GM18907 (cell line): ENCODE results near the gene MVB12B.

Experiments used
- ATAC-seq: cut with Tn5 transposase; IDR thresholded peaks from one replicate; pipeline ENCODE4 v1.9.1; 2021; ENCODE audit warnings: mild to moderate bottlenecking, moderate library complexity; ENCODE audit not compliant: unreplicated experiment

The MVB12B gene

GRCh38 chr9:126357074-126357473, 30.4 kb downstream of the MVB12B start:
- no peak for ATAC-seq

GRCh38 chr9:126360073-126360472, 33.4 kb downstream of the MVB12B start:
- no peak for ATAC-seq

GRCh38 chr9:126361810-126362238, 35.2 kb downstream of the MVB12B start:
- ATAC-seq = no peak

DNA sequence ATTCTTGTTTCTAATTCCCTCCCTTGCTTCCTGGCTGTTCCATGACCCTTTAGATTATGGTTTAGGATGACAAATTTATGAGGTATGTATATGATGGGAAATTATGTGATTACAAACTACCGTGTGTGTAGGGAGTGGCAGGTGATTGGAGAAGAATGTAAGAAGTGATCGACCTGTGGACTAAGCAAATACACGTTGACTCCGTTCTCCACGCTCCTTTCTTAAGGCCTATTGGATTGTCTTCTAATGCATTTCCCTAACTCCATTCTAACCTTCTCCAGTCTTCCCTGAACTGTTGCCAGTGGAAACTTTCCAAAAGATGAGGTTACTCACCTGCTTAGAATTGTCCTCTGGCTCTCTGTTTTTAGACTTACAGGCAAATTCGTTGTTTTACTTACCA, 36.6 kb downstream of the MVB12B start:
- ATAC-seq = no peak

GRCh38 chr9:126363847-126364671, 37.4 kb downstream of the MVB12B start:
- ATAC-seq = no peak

DNA sequence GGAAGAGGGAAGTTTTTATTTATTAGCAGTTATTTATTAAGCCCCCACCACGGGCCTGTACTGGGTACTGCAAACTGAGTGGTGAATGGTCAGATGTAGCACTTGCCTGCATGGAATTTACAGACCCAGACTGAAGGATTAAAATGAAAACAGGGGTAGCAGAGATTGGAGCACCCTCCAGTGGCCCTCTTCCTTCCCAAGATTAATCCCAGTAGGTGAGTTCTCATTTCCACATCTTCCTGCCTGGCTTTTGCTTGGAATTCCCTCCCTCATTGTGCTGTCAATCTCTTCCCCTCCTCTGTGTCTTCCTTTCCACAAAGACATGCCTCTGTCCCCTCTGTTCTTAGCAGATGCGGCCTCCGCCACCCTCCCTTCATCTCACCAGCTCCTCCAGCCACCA, 39.2 kb downstream of the MVB12B start:
- ATAC-seq = no peak

- ATAC-seq = no peak
Measured at GRCh38 chr9:126366366-126367011, 39.9 kb downstream of the MVB12B start.

GRCh38 chr9:126367139-126367538, 40.5 kb downstream of the MVB12B start:
- no peak for ATAC-seq

DNA sequence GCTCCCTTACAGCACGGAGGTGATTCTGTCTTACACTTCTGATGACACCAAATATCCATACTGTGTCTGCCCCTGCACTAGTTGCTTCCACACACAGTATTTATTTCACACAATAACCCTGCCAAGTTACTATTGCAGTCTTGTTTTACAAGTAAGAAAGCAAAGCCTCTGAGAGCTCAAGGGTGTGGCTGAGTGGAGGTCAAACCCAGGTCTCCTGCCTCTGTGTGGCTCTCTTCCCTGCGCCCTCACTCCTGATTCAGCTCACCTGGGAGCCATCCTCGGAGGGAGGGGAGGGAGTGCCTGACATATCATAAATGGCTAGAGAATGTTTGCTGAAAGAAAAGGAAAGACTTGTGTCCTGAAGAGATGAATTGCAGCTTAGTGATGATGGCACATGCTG, 41.0 kb downstream of the MVB12B start:
- ATAC-seq = no peak

DNA sequence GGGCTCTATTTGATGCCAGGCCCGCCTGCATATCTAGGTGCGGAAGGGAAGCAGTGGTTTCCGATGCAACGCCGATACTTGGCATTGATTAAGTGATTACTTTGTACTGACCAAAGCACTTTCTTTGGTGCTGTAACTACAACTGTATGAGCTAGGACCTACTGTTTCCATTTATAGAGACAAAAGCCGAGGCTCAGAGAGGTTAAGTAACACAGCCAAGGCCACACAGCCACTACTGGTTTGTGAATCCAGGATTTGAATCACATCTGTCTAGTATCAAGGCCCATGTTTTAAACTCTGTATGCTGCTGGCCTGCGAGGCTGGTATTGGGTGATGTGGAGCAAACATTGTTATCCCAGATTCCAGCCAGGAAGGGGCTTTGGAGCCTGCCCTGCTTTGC, 41.4 kb downstream of the MVB12B start:
- ATAC-seq = no peak

- ATAC-seq = no peak
Measured at GRCh38 chr9:126371007-126371870, 44.6 kb downstream of the MVB12B start.

GRCh38 chr9:126372716-126373115, 46.1 kb downstream of the MVB12B start:
- no peak for ATAC-seq

GRCh38 chr9:126373241-126373640, 46.6 kb downstream of the MVB12B start:
- ATAC-seq = no peak

DNA sequence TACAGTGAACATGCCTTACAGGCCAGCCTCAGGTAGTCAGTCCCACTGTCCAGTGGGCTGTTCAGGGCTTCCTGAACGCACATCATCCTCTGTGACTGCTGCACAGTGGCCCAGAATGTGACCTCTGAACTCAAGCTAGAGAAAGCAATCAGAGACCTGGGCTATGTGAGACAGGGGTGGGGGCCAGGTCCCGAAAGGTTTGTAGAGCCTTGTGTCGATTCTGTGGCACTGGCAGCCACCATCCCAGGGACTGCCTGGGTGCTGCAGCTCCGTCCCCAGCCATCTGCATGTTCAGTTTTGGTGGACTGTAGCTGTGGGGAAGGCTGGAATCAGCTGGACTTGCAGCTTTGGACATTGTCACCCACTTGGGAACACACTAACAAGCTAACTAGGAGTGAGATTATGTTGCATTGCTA, 47.7 kb downstream of the MVB12B start:
- ATAC-seq = no peak

GRCh38 chr9:126375386-126375785, 48.8 kb downstream of the MVB12B start:
- no peak for ATAC-seq

- no peak for ATAC-seq
Measured at GRCh38 chr9:126376311-126377175, 49.9 kb downstream of the MVB12B start.

- no peak for ATAC-seq
Measured at GRCh38 chr9:126377176-126377509, 50.5 kb downstream of the MVB12B start.

- ATAC-seq = no peak
Measured at GRCh38 chr9:126377536-126377935, 50.9 kb downstream of the MVB12B start.

GRCh38 chr9:126378761-126379160, 52.1 kb downstream of the MVB12B start:
- no peak for ATAC-seq

GRCh38 chr9:126379661-126380360, 53.2 kb downstream of the MVB12B start:
- no peak for ATAC-seq
